HG03571 (cell line): ENCODE data around the gene IL12RB2.
"Not testable (repeated sequence)": the region's sequence is repeated elsewhere in the genome, so short reads cannot be mapped to it uniquely, and the experiment has no call there.

Source experiments
- ATAC-seq: cut with Tn5 transposase; IDR thresholded peaks from one replicate; pipeline ENCODE4 v1.9.1; 2021; ENCODE audit not compliant: unreplicated experiment

Gene IL12RB2

GRCh38 chr1:67430358-67431155, 122.9 kb downstream of the IL12RB2 start, which contains the start of gene SERBP1:
SERBP1 (minus strand) TSS chr1:67430402; CDS start chr1:67430300, 102 bp downstream.
- peak; percentile 84 for ATAC-seq

GRCh38 chr1:67431156-67431765, 123.6 kb downstream of the IL12RB2 start:
- no peak for ATAC-seq

- ATAC-seq, result no peak
These were observed 124.4 kb downstream of the IL12RB2 start for GRCh38 chr1:67431869-67432578.

DNA sequence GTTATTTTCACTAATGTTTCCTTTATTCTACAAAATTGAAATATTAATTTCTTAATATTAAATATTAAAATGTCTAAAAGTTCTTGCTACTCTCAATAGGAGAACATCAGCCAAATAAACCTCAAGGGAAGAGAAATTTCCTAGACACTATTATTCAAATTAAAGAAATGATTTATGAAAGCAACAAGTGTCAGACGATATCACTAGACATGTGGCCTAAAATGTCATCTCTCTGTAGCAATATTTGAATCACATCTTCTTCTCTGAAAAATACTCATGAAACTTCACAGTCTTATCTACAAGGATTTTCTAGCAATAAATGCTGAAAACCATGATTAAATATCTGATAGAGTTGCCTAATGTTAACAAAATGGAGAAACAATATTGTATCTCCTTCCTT, 125.1 kb downstream of the IL12RB2 start:
- ATAC-seq, result no peak

- no peak for ATAC-seq
These were observed 126.2 kb downstream of the IL12RB2 start for GRCh38 chr1:67433837-67434236.

GRCh38 chr1:67434491-67434890, 126.8 kb downstream of the IL12RB2 start:
- no peak for ATAC-seq

GRCh38 chr1:67436511-67437055, 128.9 kb downstream of the IL12RB2 start:
- ATAC-seq, result no peak

- ATAC-seq, result no peak
These were observed 130.3 kb downstream of the IL12RB2 start for GRCh38 chr1:67437961-67438360.

GRCh38 chr1:67439277-67440029, 131.8 kb downstream of the IL12RB2 start:
- no peak for ATAC-seq

GRCh38 chr1:67440339-67440738, 132.7 kb downstream of the IL12RB2 start:
- ATAC-seq, result no peak

DNA sequence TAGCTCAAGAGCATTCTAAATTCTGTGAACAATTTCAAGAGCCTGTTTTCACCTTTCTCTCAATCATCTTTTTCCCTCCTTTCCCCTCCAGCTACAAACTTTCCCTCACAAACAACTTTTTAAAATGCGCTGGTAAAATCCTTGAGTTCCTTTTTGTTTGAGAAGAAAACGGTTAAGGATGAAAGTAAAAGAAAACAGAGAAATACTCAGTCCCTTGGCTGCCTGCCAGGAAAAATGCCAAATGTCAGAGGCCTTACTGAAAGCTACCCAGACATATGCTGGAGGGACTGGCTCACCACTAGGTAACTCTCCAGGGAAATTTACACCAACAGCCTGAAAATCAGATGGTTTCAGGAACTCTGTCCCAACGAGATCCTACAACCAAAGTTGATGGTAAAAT, 133.5 kb downstream of the IL12RB2 start:
- ATAC-seq, result peak; percentile 75

DNA sequence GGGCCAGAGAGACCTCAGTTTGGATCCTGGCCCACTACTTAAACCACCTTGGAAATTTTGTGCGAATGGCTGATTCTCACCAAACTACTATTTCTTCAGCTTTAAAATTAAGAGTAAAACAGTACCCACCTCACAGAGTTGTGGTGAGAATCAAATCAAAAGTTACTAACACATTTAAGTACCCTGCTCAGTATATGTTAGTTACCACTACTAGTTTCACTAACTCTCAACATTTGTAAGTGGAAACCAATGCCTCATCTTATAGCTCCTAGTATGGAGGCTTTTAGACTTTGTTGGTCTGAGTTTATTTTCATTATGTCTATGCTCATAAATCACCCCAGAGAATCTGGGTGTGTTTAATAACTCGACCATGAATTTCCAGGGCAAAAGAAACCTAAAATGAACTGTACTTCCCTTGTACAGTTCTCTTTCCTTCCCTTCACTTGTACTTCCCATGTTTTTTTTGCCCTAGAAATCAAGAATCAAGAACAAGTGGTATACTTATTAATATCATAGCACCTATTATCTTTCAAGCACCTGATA, 134.1 kb downstream of the IL12RB2 start:
- ATAC-seq, result peak; percentile 35

DNA sequence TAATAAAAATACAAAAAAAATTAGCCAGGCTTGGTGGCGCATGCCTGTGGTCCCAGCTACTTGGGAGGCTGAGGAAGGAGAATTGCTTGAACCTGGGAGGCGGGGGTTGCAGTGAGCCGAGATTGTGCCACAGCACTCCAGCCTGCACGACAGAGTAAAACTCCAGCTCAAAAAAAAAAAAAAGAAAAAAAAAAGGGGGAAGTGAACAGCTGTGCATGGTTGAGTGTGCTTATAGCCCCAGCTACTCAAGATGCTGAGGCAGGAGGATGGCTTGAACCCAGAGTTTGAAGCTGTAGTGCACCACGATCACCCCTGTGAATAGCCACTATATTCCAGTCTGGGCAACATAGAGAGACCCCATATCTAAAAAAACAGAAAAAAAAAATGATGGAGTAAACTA, 138.3 kb downstream of the IL12RB2 start:
- ATAC-seq, result not testable (repeated sequence)
